ENCODE measurements around the gene BPIFA1.

DNA sequence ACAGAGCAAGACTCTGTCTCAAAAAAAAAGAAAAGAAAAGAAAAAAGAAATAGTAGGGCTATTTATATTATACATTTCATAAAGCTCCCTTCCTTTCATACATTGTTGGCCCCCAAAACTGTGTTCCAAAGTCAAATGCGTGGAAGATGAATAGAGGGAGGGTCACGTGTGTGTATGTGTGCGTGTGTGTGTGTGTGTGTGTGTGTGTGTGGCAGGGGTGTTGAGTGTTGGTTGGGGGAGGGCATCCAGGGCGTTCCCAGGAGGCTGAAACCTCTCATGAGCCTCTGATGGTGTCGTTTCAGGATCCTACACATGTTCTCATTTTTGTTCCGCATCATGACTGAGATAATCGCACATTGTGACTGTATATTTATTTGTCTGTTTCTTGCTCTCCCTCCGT, 39.4 kb downstream of the BPIFA1 start:
- TF ChIP-seq YY1 (IDR thresholded peaks at IDR 0.05; ENCODE audit: low read depth, low read length): no peak
- TF ChIP-seq EP300 (IDR thresholded peaks at IDR 0.05; ENCODE audit: borderline replicate concordance in 1 of 2, low read depth in 2 of 2, low read length in 2 of 2): no peak
- no peak for TF ChIP-seq CREB1 (IDR thresholded peaks at IDR 0.05)
- TF ChIP-seq EZH2 (IDR thresholded peaks at IDR 0.05; ENCODE audit: low read depth, low read length, severe bottlenecking): no peak
- no peak for TF ChIP-seq POLR2AphosphoS5 (IDR thresholded peaks at IDR 0.05; ENCODE audit: low read depth, low read length)
- TF ChIP-seq SIN3A (conservative IDR thresholded peaks at IDR 0.05 in 1 of 2, IDR thresholded peaks at IDR 0.05 in 1 of 2; ENCODE audit: low read depth in 1 of 2, low read length in 2 of 2): no peak
- TF ChIP-seq TAF1 (IDR thresholded peaks at IDR 0.05; ENCODE audit: low read depth, low read length): no peak
- no peak for TF ChIP-seq KDM1A (IDR thresholded peaks at IDR 0.05; ENCODE audit: borderline replicate concordance, low read length)
- TF ChIP-seq, protein P1, sequence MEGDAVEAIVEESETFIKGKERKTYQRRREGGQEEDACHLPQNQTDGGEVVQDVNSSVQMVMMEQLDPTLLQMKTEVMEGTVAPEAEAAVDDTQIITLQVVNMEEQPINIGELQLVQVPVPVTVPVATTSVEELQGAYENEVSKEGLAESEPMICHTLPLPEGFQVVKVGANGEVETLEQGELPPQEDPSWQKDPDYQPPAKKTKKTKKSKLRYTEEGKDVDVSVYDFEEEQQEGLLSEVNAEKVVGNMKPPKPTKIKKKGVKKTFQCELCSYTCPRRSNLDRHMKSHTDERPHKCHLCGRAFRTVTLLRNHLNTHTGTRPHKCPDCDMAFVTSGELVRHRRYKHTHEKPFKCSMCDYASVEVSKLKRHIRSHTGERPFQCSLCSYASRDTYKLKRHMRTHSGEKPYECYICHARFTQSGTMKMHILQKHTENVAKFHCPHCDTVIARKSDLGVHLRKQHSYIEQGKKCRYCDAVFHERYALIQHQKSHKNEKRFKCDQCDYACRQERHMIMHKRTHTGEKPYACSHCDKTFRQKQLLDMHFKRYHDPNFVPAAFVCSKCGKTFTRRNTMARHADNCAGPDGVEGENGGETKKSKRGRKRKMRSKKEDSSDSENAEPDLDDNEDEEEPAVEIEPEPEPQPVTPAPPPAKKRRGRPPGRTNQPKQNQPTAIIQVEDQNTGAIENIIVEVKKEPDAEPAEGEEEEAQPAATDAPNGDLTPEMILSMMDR (IDR thresholded peaks at IDR 0.05; ENCODE audit: control extremely low read depth in 1 of 3, insufficient read depth in 1 of 3, low read depth in 1 of 3, low read length in 3 of 3): no peak
- no peak for TF ChIP-seq HDAC2 (IDR thresholded peaks at IDR 0.05; ENCODE audit: borderline replicate concordance in 1 of 2, low read depth in 2 of 2, low read length in 2 of 2)
